HG02623 (cell line): ENCODE results near the gene DDB1.

ENCODE experiments used
- ATAC-seq: cut with Tn5 transposase; IDR thresholded peaks from one replicate; pipeline ENCODE4 v1.9.1; 2021; ENCODE audit warnings: moderate library complexity; ENCODE audit not compliant: unreplicated experiment

The DDB1 gene

GRCh38 chr11:61332797-61333549 is at the start of gene DDB1, which contains the start of gene TKFC:
Gene DDB1 (minus strand): TSS chr11:61333105. CDS start chr11:61332968, 137 bp downstream.
Gene TKFC (plus strand): TSS chr11:61333228. CDS start chr11:61334729, 1,501 bp downstream.
- peak; percentile 91 for ATAC-seq

- no peak for ATAC-seq
These were observed 48.0 kb upstream of the DDB1 start for GRCh38 chr11:61380884-61381283.

- no peak for ATAC-seq
These were observed 45.9 kb upstream of the DDB1 start for GRCh38 chr11:61378713-61379313.

- no peak for ATAC-seq
These were observed 44.7 kb upstream of the DDB1 start for GRCh38 chr11:61377461-61378160.

- no peak for ATAC-seq
These were observed 42.8 kb upstream of the DDB1 start for GRCh38 chr11:61375761-61376108.

- no peak for ATAC-seq
These were observed 39.9 kb upstream of the DDB1 start for GRCh38 chr11:61372659-61373420.

GRCh38 chr11:61370349-61371005 is 37.6 kb upstream of the DDB1 start:
- no peak for ATAC-seq

- ATAC-seq = no peak
These were observed 36.8 kb upstream of the DDB1 start for GRCh38 chr11:61369372-61370348.

- ATAC-seq = no peak
These were observed 35.7 kb upstream of the DDB1 start for GRCh38 chr11:61368646-61369045.

GRCh38 chr11:61367406-61367805 is 34.5 kb upstream of the DDB1 start:
- no peak for ATAC-seq

GRCh38 chr11:61364012-61364675 is 31.2 kb upstream of the DDB1 start:
- ATAC-seq = no peak

- ATAC-seq = no peak
These were observed 29.6 kb upstream of the DDB1 start for GRCh38 chr11:61362542-61362875.

GRCh38 chr11:61361741-61362541 is 29.0 kb upstream of the DDB1 start, which contains the start of the genes CYB561A3 and TMEM138:
Gene CYB561A3 (minus strand): TSS chr11:61361882. CDS start chr11:61356713, 5,169 bp downstream.
Gene TMEM138 (plus strand): TSS chr11:61362374. CDS start chr11:61364391, 2,017 bp downstream.
- peak; percentile 75 for ATAC-seq

GRCh38 chr11:61361237-61361740 is 28.4 kb upstream of the DDB1 start:
- no peak for ATAC-seq

- no peak for ATAC-seq
These were observed 26.6 kb upstream of the DDB1 start for GRCh38 chr11:61359516-61359915.

GRCh38 chr11:61358566-61358965 is 25.7 kb upstream of the DDB1 start:
- ATAC-seq = no peak

GRCh38 chr11:61357894-61358239 is 25.0 kb upstream of the DDB1 start:
- no peak for ATAC-seq
